ENCODE data around the gene SLIT3. TPM values are rescaled to one million over a fixed set of nuclear protein-coding genes. Genes with fewer than 3 reads are reported as not detected.

SLIT3 gene
- total and polyA plus RNA-seq, 9 of the 15 experiments (the other 6 are each of a cell fraction or from before 2014, with no cell fraction given): 0.01 to 0.04 TPM; not detected in 7

GRCh38 chr5:168809218-168809617 lies 491.7 kb downstream of the SLIT3 start:
- 7% methylated on average over 7 of the region's 7 CpGs for WGBS (ENCODE audit: insufficient coverage, low coverage, missing lambda C conversion rate)
- CTCF ChIA-PET (ENCODE audit: low intra/inter-chr PET ratio): no interaction called here
- BruUV-seq (replicated peaks): no TSS peak
- DNase-seq (ENCODE audit: extremely low read depth in 1 of 4, low spot score in 3 of 4) (no peak), ATAC-seq (no peak), FAIRE-seq (no peak)
- Histone ChIP-seq H3K27ac (ENCODE audit: extremely low read depth, low read depth, low read length) (no peak overlapping the region), H3K36me3 (ENCODE audit: control insufficient read depth, insufficient read depth, low read length) (no peaks in the 10 kb centered on the region), H4K20me1 (replicated peaks; ENCODE audit: control insufficient read depth, insufficient read depth, low read length) (no peaks in the 10 kb centered on the region), H3K4me2 (ENCODE audit: insufficient read depth, low read length) (no peak overlapping the region), H2AFZ (ENCODE audit: low read depth, low read length) (no peak overlapping the region), H3K79me2 (ENCODE audit: control insufficient read depth, insufficient read depth, low read length) (no peaks in the 10 kb centered on the region), H3K9me3 (replicated peaks; ENCODE audit: control insufficient read depth, insufficient read depth, low read depth, low read length) (no peaks in the 10 kb centered on the region), H3K27me3 (ENCODE audit: control insufficient read depth in 2 of 2, insufficient read depth in 2 of 2, low read length in 2 of 2) (peaks cover 3 to 24% of the 10 kb centered on the region in 2 experiments; a peak in 3 of 5 replicates), H3K9me1 (ENCODE audit: control insufficient read depth, insufficient read depth, low read length) (no peaks in the 10 kb centered on the region), H3K4me3 (no peak overlapping the region), H3K4me1 (replicated peaks in 1 of 2; ENCODE audit: control insufficient read depth in 2 of 2, insufficient read depth in 2 of 2, low read length in 2 of 2) (peaks cover 0 to 13% of the 10 kb centered on the region in 2 experiments; a peak in 3 of 5 replicates), H3K9ac (ENCODE audit: insufficient read depth in 1 of 2, low read depth in 2 of 2, low read length in 2 of 2) (no peak overlapping the region)
- TF ChIP-seq NUFIP1 (IDR thresholded peaks at IDR 0.05; ENCODE audit: partially characterized antibody) (no peak), MCM3 (IDR thresholded peaks at IDR 0.05) (no peak), MEIS2 (IDR thresholded peaks at IDR 0.05; ENCODE audit: partially characterized antibody) (no peak), CBFA2T2 (conservative IDR thresholded peaks at IDR 0.05) (no peak), ESRRB (CRISPR knock-in tag; IDR thresholded peaks at IDR 0.05; ENCODE audit: borderline replicate concordance) (no peak), ILK (tag; IDR thresholded peaks at IDR 0.05; ENCODE audit: borderline replicate concordance, low read depth) (no peak), ETS1 (conservative IDR thresholded peaks at IDR 0.05; ENCODE audit: control insufficient read depth, low read depth, low read length) (no peak), ZBED1 (IDR thresholded peaks at IDR 0.05) (no peak), SRF (CRISPR knock-in tag; IDR thresholded peaks at IDR 0.05) (no peak), ATF1 (CRISPR knock-in tag; IDR thresholded peaks at IDR 0.05) (no peak), ATF1 (tag; IDR thresholded peaks at IDR 0.05) (no peak), MNT (conservative IDR thresholded peaks at IDR 0.05) (no peak), NFATC3 (IDR thresholded peaks at IDR 0.05) (no peak)
- TF ChIP-seq, protein P1, sequence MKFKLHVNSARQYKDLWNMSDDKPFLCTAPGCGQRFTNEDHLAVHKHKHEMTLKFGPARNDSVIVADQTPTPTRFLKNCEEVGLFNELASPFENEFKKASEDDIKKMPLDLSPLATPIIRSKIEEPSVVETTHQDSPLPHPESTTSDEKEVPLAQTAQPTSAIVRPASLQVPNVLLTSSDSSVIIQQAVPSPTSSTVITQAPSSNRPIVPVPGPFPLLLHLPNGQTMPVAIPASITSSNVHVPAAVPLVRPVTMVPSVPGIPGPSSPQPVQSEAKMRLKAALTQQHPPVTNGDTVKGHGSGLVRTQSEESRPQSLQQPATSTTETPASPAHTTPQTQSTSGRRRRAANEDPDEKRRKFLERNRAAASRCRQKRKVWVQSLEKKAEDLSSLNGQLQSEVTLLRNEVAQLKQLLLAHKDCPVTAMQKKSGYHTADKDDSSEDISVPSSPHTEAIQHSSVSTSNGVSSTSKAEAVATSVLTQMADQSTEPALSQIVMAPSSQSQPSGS (CRISPR knock-in tag; IDR thresholded peaks at IDR 0.05): no peak
- TF ChIP-seq, protein P2, sequence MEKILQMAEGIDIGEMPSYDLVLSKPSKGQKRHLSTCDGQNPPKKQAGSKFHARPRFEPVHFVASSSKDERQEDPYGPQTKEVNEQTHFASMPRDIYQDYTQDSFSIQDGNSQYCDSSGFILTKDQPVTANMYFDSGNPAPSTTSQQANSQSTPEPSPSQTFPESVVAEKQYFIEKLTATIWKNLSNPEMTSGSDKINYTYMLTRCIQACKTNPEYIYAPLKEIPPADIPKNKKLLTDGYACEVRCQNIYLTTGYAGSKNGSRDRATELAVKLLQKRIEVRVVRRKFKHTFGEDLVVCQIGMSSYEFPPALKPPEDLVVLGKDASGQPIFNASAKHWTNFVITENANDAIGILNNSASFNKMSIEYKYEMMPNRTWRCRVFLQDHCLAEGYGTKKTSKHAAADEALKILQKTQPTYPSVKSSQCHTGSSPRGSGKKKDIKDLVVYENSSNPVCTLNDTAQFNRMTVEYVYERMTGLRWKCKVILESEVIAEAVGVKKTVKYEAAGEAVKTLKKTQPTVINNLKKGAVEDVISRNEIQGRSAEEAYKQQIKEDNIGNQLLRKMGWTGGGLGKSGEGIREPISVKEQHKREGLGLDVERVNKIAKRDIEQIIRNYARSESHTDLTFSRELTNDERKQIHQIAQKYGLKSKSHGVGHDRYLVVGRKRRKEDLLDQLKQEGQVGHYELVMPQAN (IDR thresholded peaks at IDR 0.05; ENCODE audit: borderline replicate concordance): no peak
- POLR2A ChIA-PET: no interaction called here
- in situ Hi-C loops (cut with MboI) (no loop called here), intact Hi-C loops (cut with micrococcal nuclease) (no loop called here)
